Stimulated activated CD8-positive, alpha-beta memory T cell treated with anti-CD3 and anti-CD28 coated beads, Interleukin-4, amount 100 ng/mL, for 48 hours (primary cell): ENCODE data around the gene FBXL13.

ENCODE experiments used
- DNase-seq: peaks from one replicate; pipeline ENCODE4 v3.0.0-alpha.2; 2020

Gene FBXL13

GRCh38 chr7:102890971-102891692, 183.5 kb downstream of the FBXL13 start:
- DNase-seq, result no peak

DNA sequence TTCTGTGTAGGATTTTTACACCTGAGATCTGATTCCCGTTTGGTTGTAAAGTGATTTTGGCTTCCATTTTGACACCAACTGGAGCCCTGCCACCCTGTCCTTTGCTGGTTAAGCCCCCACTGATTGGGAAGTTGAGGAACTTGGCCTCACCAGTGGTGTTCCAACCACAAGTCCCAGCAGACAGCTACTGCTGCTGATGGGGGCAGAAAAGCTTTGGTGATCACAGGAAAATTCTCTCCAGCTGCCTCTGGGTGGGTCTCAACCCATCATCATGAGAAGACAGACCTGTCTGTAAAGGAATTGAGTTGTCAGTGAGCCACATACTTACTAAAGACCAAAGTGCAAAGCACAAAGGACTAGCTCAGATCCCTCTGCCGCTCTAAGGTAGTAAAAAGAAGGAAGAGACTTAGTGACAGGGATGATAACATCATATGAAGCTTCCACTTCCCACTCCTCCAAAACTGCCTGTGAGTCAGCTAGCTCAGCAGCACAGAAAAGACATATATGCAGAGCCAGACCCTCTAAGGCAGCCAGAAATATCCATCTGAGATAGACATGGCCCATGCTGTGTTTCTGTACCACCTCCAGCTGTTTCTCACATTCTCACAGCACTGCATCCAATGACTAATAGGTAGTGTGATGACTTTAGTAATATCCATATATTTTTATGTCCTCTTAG, 184.2 kb downstream of the FBXL13 start:
- DNase-seq, result no peak

DNA sequence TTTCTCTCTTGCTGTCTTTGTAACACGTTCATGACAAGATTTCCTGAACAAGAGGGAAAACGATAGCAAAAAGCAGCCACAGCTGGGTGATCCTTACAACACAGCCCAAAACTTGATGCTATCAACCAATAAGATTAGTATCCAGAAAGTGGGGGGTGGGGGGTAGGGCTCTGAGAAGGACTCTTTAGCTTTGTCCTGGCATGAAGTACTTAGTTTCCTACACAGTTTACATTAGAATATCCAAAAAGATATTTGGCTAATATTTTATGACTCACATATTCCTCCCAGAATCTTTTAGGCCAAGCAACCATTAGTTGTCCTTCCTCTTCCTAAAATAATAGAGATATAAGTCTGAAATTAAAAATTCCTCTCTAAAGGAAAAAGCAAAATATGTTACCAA, 184.7 kb downstream of the FBXL13 start:
- DNase-seq, result no peak

- no peak for DNase-seq
Measured at GRCh38 chr7:102888561-102889233, 185.9 kb downstream of the FBXL13 start.

DNA sequence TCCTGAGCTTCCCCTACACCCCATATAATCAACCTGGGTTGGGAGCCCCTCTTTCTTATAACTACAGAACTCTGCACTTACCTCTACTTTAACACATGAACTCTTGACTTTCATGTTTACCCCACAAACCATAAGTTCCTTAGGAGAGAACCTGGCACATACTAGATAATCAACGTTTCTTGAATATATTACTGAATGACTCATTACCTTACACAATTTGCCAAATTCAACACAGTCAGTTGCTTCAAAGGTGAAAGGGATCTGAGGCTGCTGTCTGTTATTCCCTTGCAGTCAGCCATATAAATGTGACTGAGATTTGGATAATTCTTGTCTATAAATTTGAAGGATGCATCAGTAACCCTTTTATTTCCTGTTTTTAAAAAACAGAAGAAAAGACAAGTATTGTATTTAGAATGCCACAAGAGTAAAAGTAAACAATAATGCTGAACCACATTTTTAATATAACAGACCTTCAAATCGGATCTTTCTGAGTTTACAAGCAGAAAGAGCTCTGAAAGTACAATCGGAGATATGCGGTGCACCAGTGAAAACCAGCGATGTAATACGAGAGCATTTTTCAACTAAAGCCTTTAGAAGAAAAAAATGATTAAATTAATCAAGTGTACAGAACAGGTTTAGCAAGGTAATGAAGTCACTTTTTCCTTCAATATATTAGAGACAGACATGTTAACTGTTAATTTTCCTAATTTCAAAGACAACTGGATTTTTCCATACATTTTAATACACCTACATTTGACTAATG, 191.3 kb downstream of the FBXL13 start:
- no peak for DNase-seq

DNA sequence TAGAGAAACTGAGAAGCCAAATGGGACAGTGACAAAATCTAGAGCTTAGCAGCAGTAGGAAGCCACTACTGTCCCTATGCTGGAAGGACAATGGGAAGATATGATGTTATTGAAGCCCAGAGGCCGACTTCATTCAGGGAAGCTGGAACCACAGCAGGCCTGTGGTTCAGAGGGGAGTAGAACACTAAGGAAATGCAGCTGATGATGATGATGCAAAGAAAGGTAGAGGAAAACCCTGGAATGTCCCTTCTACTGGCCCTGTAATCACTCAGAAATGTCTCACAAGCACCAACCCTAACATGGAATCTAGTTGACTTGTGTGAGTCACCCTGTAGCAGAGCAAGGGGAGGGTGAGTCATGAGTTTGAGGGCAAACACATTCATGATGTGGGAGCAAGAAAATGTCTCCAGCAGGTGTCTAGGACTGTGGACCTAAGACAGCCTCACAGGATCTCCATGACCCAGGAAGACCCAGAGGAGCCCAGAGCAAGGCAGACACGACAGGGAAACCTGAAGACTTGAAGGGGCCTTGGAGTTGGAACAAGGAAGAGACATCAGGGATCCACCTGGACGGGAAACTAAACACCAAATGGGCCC, 198.8 kb downstream of the FBXL13 start:
- DNase-seq, result peak; percentile 38

GRCh38 chr7:102874966-102875365, 199.6 kb downstream of the FBXL13 start:
- DNase-seq, result no peak

DNA sequence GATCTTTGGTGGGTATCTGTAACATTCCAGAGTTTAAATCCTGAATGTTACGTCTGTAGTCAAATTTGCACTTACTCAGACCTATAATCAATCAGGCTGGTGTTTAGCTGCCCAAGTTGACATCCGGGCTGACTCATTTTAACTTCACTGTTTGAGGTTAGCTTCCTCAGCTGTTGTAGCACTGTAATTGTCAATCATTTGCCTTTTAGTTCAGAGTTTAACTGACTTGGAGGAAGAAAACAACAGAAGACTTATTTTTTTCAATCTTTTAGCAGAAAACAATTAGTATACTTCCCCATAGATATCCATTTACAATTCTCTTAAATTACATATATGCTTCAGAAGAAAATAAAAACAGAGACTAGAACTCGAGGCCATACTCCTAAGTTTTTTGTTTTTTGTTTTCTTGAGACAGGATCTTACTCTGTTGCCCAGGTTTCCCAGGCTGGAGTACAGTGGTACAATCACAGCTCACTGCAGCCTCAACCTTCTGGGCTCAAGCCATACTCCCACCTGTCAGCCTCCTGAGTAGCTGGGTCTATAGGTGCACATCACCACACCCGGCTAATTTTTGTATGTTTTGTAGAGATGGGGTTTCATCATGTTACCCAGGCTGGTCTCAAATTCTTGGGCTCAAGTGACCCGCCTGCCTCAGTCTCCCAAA, 200.3 kb downstream of the FBXL13 start:
- no peak for DNase-seq

GRCh38 chr7:102873470-102874165, 201.0 kb downstream of the FBXL13 start:
- no peak for DNase-seq

GRCh38 chr7:102872460-102872859, 202.1 kb downstream of the FBXL13 start:
- no peak for DNase-seq

DNA sequence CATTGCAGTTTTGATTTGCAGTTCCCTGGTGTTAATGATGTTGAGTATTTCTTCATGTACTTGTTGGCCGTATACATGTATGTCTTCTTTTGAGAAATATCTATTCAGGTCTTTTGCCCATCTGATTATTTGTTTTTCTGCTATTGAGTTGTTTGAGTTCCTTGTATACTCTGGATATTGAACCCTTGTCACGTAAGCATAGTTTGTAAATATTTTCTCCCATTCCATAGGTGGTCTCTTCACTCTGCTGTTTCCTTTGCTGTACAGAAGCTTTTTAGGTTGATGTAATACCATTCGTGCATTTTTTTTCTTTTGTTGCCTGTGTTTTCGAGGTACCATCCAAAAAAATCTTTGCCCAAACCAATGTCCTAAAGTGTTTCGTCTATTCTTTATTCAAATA, 205.4 kb downstream of the FBXL13 start:
- no peak for DNase-seq

- no peak for DNase-seq
Measured at GRCh38 chr7:102866535-102867215, 207.9 kb downstream of the FBXL13 start.

DNA sequence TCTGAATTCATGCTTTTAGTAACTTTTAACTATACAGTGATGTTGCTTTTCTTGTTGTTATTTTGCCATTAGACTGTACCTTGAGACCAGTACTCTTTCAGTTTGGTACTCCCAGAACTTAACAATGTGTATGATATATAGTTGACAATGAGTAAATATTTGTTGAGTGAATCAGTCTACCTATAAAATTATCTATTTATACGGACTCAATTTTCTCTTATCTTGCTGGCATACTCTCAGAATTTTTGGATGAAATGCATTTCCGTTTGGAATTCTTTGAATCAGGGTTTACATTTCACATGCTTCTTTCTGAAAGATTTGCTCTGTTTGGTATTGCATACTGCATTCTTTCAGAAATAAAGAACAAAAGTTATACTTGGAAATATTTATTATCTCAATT, 209.6 kb downstream of the FBXL13 start:
- no peak for DNase-seq

DNA sequence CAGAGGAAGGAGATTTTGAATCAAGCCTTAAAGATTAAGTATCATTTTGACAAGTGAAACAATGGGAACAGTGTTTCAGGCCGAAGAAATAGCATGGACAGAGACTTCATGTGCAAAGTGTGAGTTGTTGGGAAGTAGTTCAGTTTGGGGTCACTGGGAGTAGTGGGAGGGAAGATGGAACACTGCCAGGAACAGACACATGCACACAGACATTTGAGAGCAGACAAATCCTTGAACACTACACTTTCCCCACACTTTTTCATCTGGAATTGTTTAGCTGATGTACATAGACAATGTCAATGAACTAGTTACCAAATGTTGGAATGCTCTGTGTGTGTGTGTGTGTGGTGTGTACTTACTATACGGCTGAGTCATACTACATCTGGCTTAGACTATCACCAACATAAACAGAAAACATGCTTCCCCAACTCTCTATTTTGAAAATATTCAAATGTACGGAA, 214.2 kb downstream of the FBXL13 start:
- DNase-seq, result no peak

DNA sequence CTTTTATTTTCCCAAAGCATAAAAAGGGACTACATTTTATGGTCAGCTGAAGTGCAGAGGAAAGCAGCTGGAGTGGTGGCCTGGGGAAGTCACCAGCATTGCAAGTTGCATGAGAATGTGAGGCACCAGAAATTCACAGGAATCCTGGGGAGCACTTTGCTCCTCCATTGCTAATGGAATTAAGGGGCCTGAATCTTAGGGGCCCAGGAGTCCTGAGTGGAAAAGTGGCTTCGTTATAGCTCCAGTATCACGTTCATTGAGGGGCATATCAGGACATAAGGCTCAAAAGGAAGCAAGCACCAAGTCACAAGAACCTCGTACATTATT, 214.8 kb downstream of the FBXL13 start:
- DNase-seq, result no peak

- no peak for DNase-seq
Measured at GRCh38 chr7:102859084-102859798, 215.4 kb downstream of the FBXL13 start.

DNA sequence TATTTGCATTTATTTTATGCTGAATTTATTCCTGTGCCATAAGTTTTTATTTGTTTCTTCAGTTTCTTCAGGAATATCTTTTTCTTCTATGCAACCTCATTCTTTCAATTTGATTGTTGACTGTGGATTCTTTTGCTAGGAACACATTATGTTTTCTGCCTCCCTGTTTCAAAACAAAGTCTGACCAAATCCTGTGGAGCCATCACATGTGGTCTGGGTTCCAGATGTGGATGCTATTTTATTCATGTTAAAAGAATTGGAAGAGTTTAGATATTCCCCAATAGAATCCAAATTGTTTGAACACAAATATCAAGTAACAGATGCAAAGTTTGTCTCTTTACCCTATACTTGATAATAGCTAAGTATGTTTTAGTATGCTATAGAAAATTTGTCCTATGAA, 218.6 kb downstream of the FBXL13 start:
- DNase-seq, result no peak

DNA sequence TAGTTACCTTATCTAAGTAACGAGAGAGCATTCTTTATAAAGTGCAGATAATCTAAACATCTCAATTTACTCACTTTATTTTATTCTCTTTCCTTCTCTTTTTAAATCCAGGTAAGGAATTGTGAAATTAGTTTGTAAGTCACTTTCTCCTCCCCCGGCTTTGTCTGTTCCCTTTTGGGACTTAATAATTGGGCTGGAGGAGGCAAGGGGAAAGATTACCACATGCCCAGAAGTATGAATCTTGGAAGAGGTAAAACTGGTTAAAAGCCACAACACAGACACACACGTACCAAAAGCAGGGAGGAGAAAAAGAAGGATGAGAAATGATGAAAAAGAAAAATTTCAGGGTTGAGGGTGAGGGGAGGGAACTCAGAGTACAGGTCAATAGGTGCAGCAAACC, 225.1 kb downstream of the FBXL13 start:
- no peak for DNase-seq

GRCh38 chr7:102849079-102849478, 225.5 kb downstream of the FBXL13 start:
- DNase-seq, result no peak

GRCh38 chr7:102845346-102845745, 229.2 kb downstream of the FBXL13 start:
- DNase-seq, result no peak

GRCh38 chr7:102843850-102844249, 230.7 kb downstream of the FBXL13 start:
- no peak for DNase-seq
